Endometrial microvascular endothelial cells (primary cell): ENCODE measurements around the gene GNG3. TPM values are rescaled to one million over a fixed set of nuclear protein-coding genes. Genes with fewer than 3 reads are reported as not detected.
"Not testable (repeated sequence)": the region's sequence is repeated elsewhere in the genome, so short reads cannot be mapped to it uniquely, and the experiment has no call there.

Source experiments
- in situ Hi-C: cut with HindIII; loops from 2 replicates; pipeline ENCODE4 v1.10.0; 2017; ENCODE audit warnings: low sequenced_read_pairs, low pct_unique_long_range_greater_than_20kb; ENCODE audit errors: inconsistent ontology term
- total RNA-seq: library from RNA; depleted of rRNA; stranded (reverse); fragments of >200 nt; gene quantifications from one replicate; pipeline ENCODE4 v1.2.3, GENCODE V29; 2015; ENCODE audit errors: inconsistent ontology term

The GNG3 gene
- total RNA-seq, 1 donor from 2014 or later, result not detected

GRCh38 chr11:62712861-62713260 lies 5.4 kb downstream of the GNG3 start:
- in situ Hi-C loops, result no loop called here

GRCh38 chr11:62713343-62713742 lies 5.9 kb downstream of the GNG3 start:
- in situ Hi-C loops, result no loop called here

- in situ Hi-C loops, result no loop called here
Observed at GRCh38 chr11:62715150-62716130, 8.0 kb downstream of the GNG3 start.

GRCh38 chr11:62716206-62716605 lies 8.7 kb downstream of the GNG3 start:
- in situ Hi-C loops, result no loop called here

- in situ Hi-C loops, result no loop called here
Observed at GRCh38 chr11:62716816-62717215, 9.3 kb downstream of the GNG3 start.

- in situ Hi-C loops, result no loop called here
Observed at GRCh38 chr11:62719302-62719978, 12.0 kb downstream of the GNG3 start.

GRCh38 chr11:62721994-62722393 lies 14.5 kb downstream of the GNG3 start:
- in situ Hi-C loops, result no loop called here

GRCh38 chr11:62724171-62724570 lies 16.7 kb downstream of the GNG3 start:
- in situ Hi-C loops, result no loop called here

GRCh38 chr11:62725646-62726045 lies 18.2 kb downstream of the GNG3 start:
- in situ Hi-C loops, result no loop called here

GRCh38 chr11:62726156-62726914 lies 18.9 kb downstream of the GNG3 start:
- in situ Hi-C loops, result no loop called here

GRCh38 chr11:62726915-62727164 lies 19.4 kb downstream of the GNG3 start:
- in situ Hi-C loops, result no loop called here

- in situ Hi-C loops, result no loop called here
Observed at GRCh38 chr11:62727165-62727871, 19.8 kb downstream of the GNG3 start, which contains the start of gene HNRNPUL2. TSS of gene HNRNPUL2 (minus strand) at chr11:62727457. CDS start at chr11:62727156, 301 bp downstream.

GRCh38 chr11:62727872-62728170 lies 20.3 kb downstream of the GNG3 start:
- in situ Hi-C loops, result no loop called here

- in situ Hi-C loops, result no loop called here
Observed at GRCh38 chr11:62728171-62728988, 20.9 kb downstream of the GNG3 start, which contains the start of gene TTC9C. TSS of gene TTC9C (plus strand) at chr11:62728486. CDS start at chr11:62728849, 363 bp downstream.

- in situ Hi-C loops, result not testable (repeated sequence)
Observed at GRCh38 chr11:62730076-62730475, 22.6 kb downstream of the GNG3 start.

GRCh38 chr11:62732830-62733229 lies 25.4 kb downstream of the GNG3 start:
- in situ Hi-C loops, result no loop called here

GRCh38 chr11:62737196-62737595 lies 29.7 kb downstream of the GNG3 start:
- in situ Hi-C loops, result no loop called here

- in situ Hi-C loops, result no loop called here
Observed at GRCh38 chr11:62747475-62748160, 40.1 kb downstream of the GNG3 start.
